Omental fat pad (tissue), 4 donors: Measurements from ENCODE around the gene CNNM3. TPM values are rescaled to one million over a fixed set of nuclear protein-coding genes. Genes with fewer than 3 reads are reported as not detected.

Experiments
- ATAC-seq: fragments of 150-250 bp; one replicate; pipeline ENCODE4 v1.9.1; 2016; ENCODE audit warnings: mild to moderate bottlenecking, moderate library complexity; ENCODE audit not compliant: low FRiP score
- DNase-seq: peaks from one replicate; pipeline ENCODE4 v3.0.0-alpha.2; 2019; ENCODE audit warnings: low spot score
- total RNA-seq, 4 donors: library from RNA; depleted of rRNA; stranded (reverse); fragments of >200 nt; gene quantifications; one replicate each; pipeline ENCODE4 v1.1.0, GENCODE V29; 2016
- TF ChIP-seq, protein P1 (sequence below), 3 donors: fragments of 450-650 bp; IDR thresholded peaks; one replicate each; pipeline ENCODE4 v1.5.1; 2016 to 2017; ENCODE audit warnings: antibody characterized with exemption in 3 of 3, mild to moderate bottlenecking in 3 of 3, moderate library complexity in 2 of 3

Gene CNNM3
- total RNA-seq, 4 donors from 2014 or later: 5.9 to 11.0 (median 9.5) TPM

DNA sequence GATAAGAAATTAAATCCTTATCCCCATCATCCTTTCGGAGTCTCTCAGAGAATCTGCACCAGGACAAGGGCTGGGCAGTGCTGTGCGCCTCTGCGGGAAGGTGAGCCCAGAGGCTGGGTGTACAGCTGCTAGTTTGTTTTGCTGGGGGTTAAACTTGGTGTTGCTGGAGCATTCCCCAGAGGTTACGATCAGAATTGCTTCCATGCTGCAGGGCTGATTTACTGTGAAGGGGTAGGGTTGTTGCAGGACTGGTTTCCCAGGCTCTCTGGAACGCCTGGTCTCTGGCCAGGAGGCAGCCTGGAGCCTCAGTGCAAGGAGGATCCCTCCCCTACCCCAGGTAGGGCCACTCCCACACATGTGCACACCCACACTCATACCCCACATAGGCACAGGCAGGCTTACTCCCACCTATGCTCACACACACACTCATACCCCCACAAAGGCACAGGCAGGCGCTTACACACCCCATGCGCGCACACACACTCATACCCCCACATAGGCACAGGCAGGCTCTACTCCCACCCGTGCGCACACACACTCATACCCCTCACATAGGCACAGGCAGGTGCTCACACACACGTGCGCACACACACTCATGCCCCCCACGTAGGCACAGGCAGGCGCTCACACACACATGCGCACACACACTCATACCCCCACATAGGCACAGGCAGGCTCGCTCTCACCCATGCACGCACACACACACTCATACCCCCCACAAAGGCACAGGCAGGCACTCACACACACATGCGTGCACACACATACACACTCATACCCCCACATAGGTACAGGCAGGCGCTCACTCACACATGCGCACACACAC lies 44.1 kb upstream of the CNNM3 start:
- ATAC-seq: no peak
- TF ChIP-seq, protein P1, sequence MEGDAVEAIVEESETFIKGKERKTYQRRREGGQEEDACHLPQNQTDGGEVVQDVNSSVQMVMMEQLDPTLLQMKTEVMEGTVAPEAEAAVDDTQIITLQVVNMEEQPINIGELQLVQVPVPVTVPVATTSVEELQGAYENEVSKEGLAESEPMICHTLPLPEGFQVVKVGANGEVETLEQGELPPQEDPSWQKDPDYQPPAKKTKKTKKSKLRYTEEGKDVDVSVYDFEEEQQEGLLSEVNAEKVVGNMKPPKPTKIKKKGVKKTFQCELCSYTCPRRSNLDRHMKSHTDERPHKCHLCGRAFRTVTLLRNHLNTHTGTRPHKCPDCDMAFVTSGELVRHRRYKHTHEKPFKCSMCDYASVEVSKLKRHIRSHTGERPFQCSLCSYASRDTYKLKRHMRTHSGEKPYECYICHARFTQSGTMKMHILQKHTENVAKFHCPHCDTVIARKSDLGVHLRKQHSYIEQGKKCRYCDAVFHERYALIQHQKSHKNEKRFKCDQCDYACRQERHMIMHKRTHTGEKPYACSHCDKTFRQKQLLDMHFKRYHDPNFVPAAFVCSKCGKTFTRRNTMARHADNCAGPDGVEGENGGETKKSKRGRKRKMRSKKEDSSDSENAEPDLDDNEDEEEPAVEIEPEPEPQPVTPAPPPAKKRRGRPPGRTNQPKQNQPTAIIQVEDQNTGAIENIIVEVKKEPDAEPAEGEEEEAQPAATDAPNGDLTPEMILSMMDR (IDR thresholded peaks at IDR 0.05): no peak
- DNase-seq: no peak

GRCh38 chr2:96772903-96773671 lies 43.0 kb upstream of the CNNM3 start:
- ATAC-seq (no peak), DNase-seq (no peak)
- TF ChIP-seq, protein P1 (IDR thresholded peaks at IDR 0.05): no peak

- TF ChIP-seq, protein P1 (IDR thresholded peaks at IDR 0.05): no peak
- no peak for ATAC-seq
- DNase-seq: no peak
Measured at GRCh38 chr2:96773922-96774321, 42.1 kb upstream of the CNNM3 start.

- ATAC-seq: no peak
- TF ChIP-seq, protein P1 (IDR thresholded peaks at IDR 0.05): no peak
- DNase-seq: no peak
Measured at GRCh38 chr2:96775160-96775559, 40.9 kb upstream of the CNNM3 start.

DNA sequence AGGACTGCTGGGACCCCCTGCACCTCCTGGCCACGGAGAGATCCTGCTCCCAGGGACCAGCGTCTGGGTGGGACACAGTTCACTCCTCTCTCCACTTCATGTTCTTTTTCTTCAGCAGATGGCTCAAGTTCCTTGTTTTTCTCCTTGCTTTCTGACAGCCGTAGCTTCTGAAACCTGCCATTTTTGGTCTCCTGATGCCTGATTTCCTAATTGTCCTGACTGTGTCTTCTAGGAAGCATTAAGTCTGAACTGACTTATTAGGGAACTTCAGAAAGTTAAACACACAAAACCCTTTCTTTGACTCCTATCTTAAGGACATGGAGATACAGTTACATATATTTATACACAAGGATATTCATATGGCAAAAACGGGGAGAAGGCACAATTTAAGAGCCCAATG lies 32.7 kb upstream of the CNNM3 start:
- TF ChIP-seq, protein P1 (IDR thresholded peaks at IDR 0.05): no peak
- no peak for DNase-seq
- ATAC-seq: no peak

- TF ChIP-seq, protein P1 (IDR thresholded peaks at IDR 0.05): no peak
- no peak for DNase-seq
- ATAC-seq: no peak
Measured at GRCh38 chr2:96787411-96787810, 28.7 kb upstream of the CNNM3 start.
